ENCODE measurements around the gene FMNL2. TPM values are rescaled to one million over a fixed set of nuclear protein-coding genes. Genes with fewer than 3 reads are reported as not detected.

Gene FMNL2
- polyA plus RNA-seq, 3 donors: 0.28 to 3.2 (median 0.71) TPM

- no peak for DNase-seq
- no peak overlapping the region for H2AFZ ChIP-seq (ENCODE audit: insufficient read depth, low read depth, low read length, poor library complexity, severe bottlenecking)
- Mint-ChIP-seq H3K27ac (peak overlapping the region in 1 of 7 donors; percentile 11), H3K4me1 (peaks cover 16% of the 10 kb centered on the region), H3K9me3 (peaks cover 0 to 3% (median 0%) of the 10 kb centered on the region in 7 donors), H3K27me3 (ENCODE audit: low read depth in 3 of 3) (peaks cover 0 to 2% (median 2%) of the 10 kb centered on the region in 3 donors), H3K4me3 (no peak overlapping the region), H3K36me3 (peaks cover 0 to 2% of the 10 kb centered on the region in 2 donors)
- no peak overlapping the region for H3K9ac ChIP-seq (ENCODE audit: insufficient read depth, low read length, poor library complexity, severe bottlenecking)
- H3K36me3 ChIP-seq (replicated peaks in 1 of 2; ENCODE audit: control insufficient read depth in 1 of 2, insufficient read depth in 2 of 2, low read length in 2 of 2): no peaks in the 10 kb centered on the region
- peaks cover 16 to 17% of the 10 kb centered on the region in 2 donors for H3K4me1 ChIP-seq (ENCODE audit: control insufficient read depth in 1 of 2, insufficient read depth in 2 of 2, low read length in 2 of 2)
- no peaks in the 10 kb centered on the region for H4K20me1 ChIP-seq (ENCODE audit: insufficient read depth, low read length)
- H3K9me3 ChIP-seq (replicated peaks in 1 of 2; ENCODE audit: control insufficient read depth in 1 of 2, insufficient read depth in 1 of 2, low read length in 2 of 2): no peaks in the 10 kb centered on the region
- no peak overlapping the region for H3K27ac ChIP-seq (ENCODE audit: low read depth in 1 of 2, low read length in 2 of 2)
- intact Hi-C loops (cut with micrococcal nuclease): loop anchor here in 1 of 2 donors (10.0 kb wide), 1 partner anchor 47 kb away; no protein-coding TSS in a partner anchor
- no peaks in the 10 kb centered on the region for H3K27me3 ChIP-seq (ENCODE audit: control insufficient read depth in 2 of 2, insufficient read depth in 2 of 2, low read length in 2 of 2)
- TF ChIP-seq CTCF (IDR thresholded peaks at IDR 0.05): no peak
- no peaks in the 10 kb centered on the region for H3K79me2 ChIP-seq (ENCODE audit: insufficient read depth, low read length)
- no peak overlapping the region for H3K4me2 ChIP-seq (replicated peaks; ENCODE audit: extremely low read depth, low read length, poor library complexity, severe bottlenecking)
- 100% methylated on average over 1 of the region's 3 CpGs for WGBS (ENCODE audit: insufficient coverage)
- H3K4me3 ChIP-seq (replicated peaks in 1 of 3; ENCODE audit: low read depth in 2 of 3, low read length in 3 of 3): no peak overlapping the region
Observed at GRCh38 chr2:152462120-152462519, 127.1 kb downstream of the FMNL2 start.

GRCh38 chr2:152462779-152463178 lies 127.8 kb downstream of the FMNL2 start:
- WGBS (ENCODE audit: insufficient coverage): no CpG with 5 or more reads among the region's 5 CpGs
- H3K27me3 ChIP-seq (ENCODE audit: control insufficient read depth in 2 of 2, insufficient read depth in 2 of 2, low read length in 2 of 2): no peaks in the 10 kb centered on the region

More at GRCh38 chr2:152462779-152463178, 127.8 kb downstream of the FMNL2 start:
- H3K4me3 ChIP-seq (replicated peaks in 1 of 3; ENCODE audit: low read depth in 2 of 3, low read length in 3 of 3): no peak overlapping the region
- no peak overlapping the region for H3K9ac ChIP-seq (ENCODE audit: insufficient read depth, low read length, poor library complexity, severe bottlenecking)
- no peak overlapping the region for H2AFZ ChIP-seq (ENCODE audit: insufficient read depth, low read depth, low read length, poor library complexity, severe bottlenecking)
- Mint-ChIP-seq H3K27me3 (ENCODE audit: low read depth in 3 of 3) (peaks cover 0 to 2% (median 0%) of the 10 kb centered on the region in 3 donors), H3K4me1 (peaks cover 22% of the 10 kb centered on the region), H3K36me3 (peaks cover 0 to 2% of the 10 kb centered on the region in 2 donors), H3K27ac (no peak overlapping the region), H3K4me3 (no peak overlapping the region), H3K9me3 (peaks cover 0 to 3% (median 0%) of the 10 kb centered on the region in 7 donors)
- H3K4me2 ChIP-seq (replicated peaks; ENCODE audit: extremely low read depth, low read length, poor library complexity, severe bottlenecking): no peak overlapping the region
- H3K36me3 ChIP-seq (replicated peaks in 1 of 2; ENCODE audit: control insufficient read depth in 1 of 2, insufficient read depth in 2 of 2, low read length in 2 of 2): no peaks in the 10 kb centered on the region
- no peak for TF ChIP-seq CTCF (IDR thresholded peaks at IDR 0.05)
- no peaks in the 10 kb centered on the region for H3K79me2 ChIP-seq (ENCODE audit: insufficient read depth, low read length)
- no peaks in the 10 kb centered on the region for H3K9me3 ChIP-seq (replicated peaks in 1 of 2; ENCODE audit: control insufficient read depth in 1 of 2, insufficient read depth in 1 of 2, low read length in 2 of 2)
- H3K27ac ChIP-seq (ENCODE audit: low read depth in 1 of 2, low read length in 2 of 2): no peak overlapping the region
- intact Hi-C loops (cut with micrococcal nuclease): loop anchor here in 1 of 2 donors (10.0 kb wide), 1 partner anchor 48 kb away; no protein-coding TSS in a partner anchor
- H3K4me1 ChIP-seq (ENCODE audit: control insufficient read depth in 1 of 2, insufficient read depth in 2 of 2, low read length in 2 of 2): peaks cover 22 to 23% of the 10 kb centered on the region in 2 donors
- H4K20me1 ChIP-seq (ENCODE audit: insufficient read depth, low read length): no peaks in the 10 kb centered on the region
- no peak for DNase-seq
